GM19239 (cell line): Measurements from ENCODE around the gene ATF7IP.
"Not testable (repeated sequence)": the region's sequence is repeated elsewhere in the genome, so short reads cannot be mapped to it uniquely, and the experiment has no call there.

ENCODE experiments used
- DNase-seq: peaks from one replicate; pipeline ENCODE4 v3.0.0; 2011; ENCODE audit warnings: low spot score; ENCODE audit not compliant: insufficient read length
- FAIRE-seq: peaks from 2 replicates; lab custom pipeline; 2011; peaks lifted over from hg19 to GRCh38; lab: Jason Lieb, UNC

The ATF7IP gene

GRCh38 chr12:14369311-14369710 lies 3.8 kb downstream of the ATF7IP start:
- no peak for DNase-seq
- FAIRE-seq = peak; percentile 4

- FAIRE-seq (peak; percentile 60), DNase-seq (no peak)
These were observed 7.7 kb downstream of the ATF7IP start for GRCh38 chr12:14373217-14373616.

GRCh38 chr12:14379508-14379907 lies 14.0 kb downstream of the ATF7IP start:
- FAIRE-seq = no peak

GRCh38 chr12:14384783-14385638 lies 19.5 kb downstream of the ATF7IP start:
- no peak for DNase-seq
- peak; percentile 97 for FAIRE-seq

More at GRCh38 chr12:14379508-14379907, 14.0 kb downstream of the ATF7IP start:
- DNase-seq = no peak

GRCh38 chr12:14387219-14387871 lies 21.9 kb downstream of the ATF7IP start:
- FAIRE-seq (no peak), DNase-seq (no peak)

- FAIRE-seq (peak; percentile 14), DNase-seq (no peak)
These were observed 25.0 kb downstream of the ATF7IP start for GRCh38 chr12:14390449-14390848.

- DNase-seq (no peak), FAIRE-seq (peak; percentile 55)
These were observed 25.5 kb downstream of the ATF7IP start for GRCh38 chr12:14390870-14391530.

GRCh38 chr12:14393751-14394150 lies 28.3 kb downstream of the ATF7IP start:
- no peak for DNase-seq
- no peak for FAIRE-seq

- no peak for DNase-seq
- peak; percentile 86 for FAIRE-seq
These were observed 29.0 kb downstream of the ATF7IP start for GRCh38 chr12:14394317-14395073.

GRCh38 chr12:14395074-14395778 lies 29.7 kb downstream of the ATF7IP start:
- FAIRE-seq = peak; percentile 90
- no peak for DNase-seq

- no peak for DNase-seq
- peak; percentile 93 for FAIRE-seq
These were observed 30.6 kb downstream of the ATF7IP start for GRCh38 chr12:14396071-14396470.

GRCh38 chr12:14399871-14400270 lies 34.4 kb downstream of the ATF7IP start:
- DNase-seq (no peak), FAIRE-seq (no peak)

- DNase-seq = no peak
- no peak for FAIRE-seq
These were observed 35.1 kb downstream of the ATF7IP start for GRCh38 chr12:14400599-14400998.

- not testable (repeated sequence) for DNase-seq, FAIRE-seq
These were observed 35.8 kb downstream of the ATF7IP start for GRCh38 chr12:14401267-14401666.

GRCh38 chr12:14402697-14403096 lies 37.2 kb downstream of the ATF7IP start:
- no peak for DNase-seq
- FAIRE-seq = peak; percentile 37

- peak; percentile 55 for FAIRE-seq
These were observed 37.8 kb downstream of the ATF7IP start for GRCh38 chr12:14403293-14403692.

GRCh38 chr12:14403711-14404196 lies 38.3 kb downstream of the ATF7IP start:
- DNase-seq (no peak), FAIRE-seq (peak; percentile 95)

More at GRCh38 chr12:14403293-14403692, 37.8 kb downstream of the ATF7IP start:
- DNase-seq = no peak

GRCh38 chr12:14405407-14405806 lies 39.9 kb downstream of the ATF7IP start:
- FAIRE-seq, DNase-seq: not testable (repeated sequence)

GRCh38 chr12:14408208-14408607 lies 42.7 kb downstream of the ATF7IP start:
- no peak for DNase-seq
- peak; percentile 64 for FAIRE-seq
